ENCODE results near the gene PCID2.

Gene PCID2

DNA sequence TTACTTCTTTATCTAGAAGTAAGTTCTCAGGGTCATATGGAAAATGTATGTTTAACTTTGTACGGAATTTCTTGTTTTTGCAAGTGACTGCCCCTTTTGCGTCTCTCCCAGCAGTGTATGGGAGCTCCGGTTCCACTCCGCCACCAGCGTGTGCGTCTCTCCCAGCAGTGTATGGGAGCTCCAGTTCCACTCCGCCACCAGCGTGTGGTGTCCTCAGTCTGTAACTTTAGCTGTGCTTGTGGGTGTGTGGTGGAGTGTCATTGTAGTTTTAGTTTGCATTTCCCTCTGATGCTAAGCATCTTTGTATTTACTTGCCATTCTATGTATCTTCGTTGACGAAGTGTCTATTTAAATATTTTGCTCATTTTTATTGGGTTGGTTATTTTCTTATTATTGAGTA is 3.3 kb upstream of the PCID2 start:
- H3K4me3 ChIP-seq (ENCODE audit: low read length), result no peak overlapping the region
- H3K36me3 ChIP-seq (ENCODE audit: insufficient read depth, low read length), result peaks cover 10% of the 10 kb centered on the region
- no peaks in the 10 kb centered on the region for H3K27me3 ChIP-seq (ENCODE audit: insufficient read depth, low read length)
- no peak overlapping the region for H2AFZ ChIP-seq (ENCODE audit: low read depth, low read length)
- H3K9me3 ChIP-seq (ENCODE audit: low read length), result peaks cover 2% of the 10 kb centered on the region
- peaks cover 30% of the 10 kb centered on the region for H3K4me1 ChIP-seq (ENCODE audit: insufficient read depth, low read length)

DNA sequence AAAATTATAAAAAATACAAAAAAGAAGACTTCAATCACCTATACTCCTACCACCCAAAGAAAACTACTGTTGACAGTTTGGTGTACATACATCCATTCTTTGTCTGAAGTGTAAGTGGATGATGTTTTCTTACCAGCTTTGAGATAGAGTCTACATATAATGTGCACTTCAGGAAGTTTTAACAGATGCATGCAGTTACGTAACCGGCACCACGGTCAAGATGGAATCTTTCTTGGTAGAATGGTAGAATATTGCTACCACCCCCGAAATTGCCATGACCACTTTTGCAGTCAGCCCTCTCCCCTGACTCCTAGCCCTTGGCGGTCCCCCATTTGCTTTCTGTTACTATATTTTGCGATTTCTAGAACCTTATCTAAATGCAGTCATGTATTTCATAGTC is 2.4 kb upstream of the PCID2 start:
- Histone ChIP-seq H3K36me3 (ENCODE audit: insufficient read depth, low read length) (peaks cover 19% of the 10 kb centered on the region), H3K27me3 (ENCODE audit: insufficient read depth, low read length) (no peaks in the 10 kb centered on the region), H3K4me3 (ENCODE audit: low read length) (peak overlapping the region; percentile 95), H3K9me3 (ENCODE audit: low read length) (peaks cover 2% of the 10 kb centered on the region), H3K4me1 (ENCODE audit: insufficient read depth, low read length) (peaks cover 23% of the 10 kb centered on the region), H2AFZ (ENCODE audit: low read depth, low read length) (no peak overlapping the region)

DNA sequence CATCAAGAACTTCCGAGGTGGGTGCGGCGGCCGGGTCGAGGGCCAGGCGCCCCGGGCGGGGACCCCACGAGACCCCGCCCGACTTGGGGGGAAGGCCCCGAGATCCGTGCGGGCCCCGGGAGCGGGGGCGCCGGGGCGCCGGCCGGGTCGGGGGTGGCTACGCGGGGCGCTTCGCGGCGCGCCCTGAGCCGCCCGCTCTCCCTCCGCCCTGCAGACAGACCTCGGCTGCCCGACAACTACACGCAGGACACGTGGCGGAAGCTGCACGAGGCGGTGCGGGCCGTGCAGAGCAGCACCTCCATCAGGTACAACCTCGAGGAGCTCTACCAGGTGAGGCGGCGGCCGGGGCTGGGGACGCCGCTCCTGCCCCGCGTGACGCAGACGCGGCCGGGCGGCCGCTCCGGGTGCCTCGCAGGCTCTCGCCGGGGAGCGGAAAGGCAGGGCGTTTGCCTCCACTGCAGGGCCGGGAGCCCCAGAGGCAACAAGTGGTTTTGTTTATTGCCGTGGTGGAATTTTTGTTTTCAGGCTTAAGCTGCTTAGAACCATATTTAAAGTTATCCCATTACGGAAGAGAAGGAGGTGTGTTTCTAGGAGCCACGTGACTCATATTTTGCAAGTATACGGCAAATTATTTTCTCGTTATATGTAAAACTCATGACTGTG is 1.4 kb upstream of the PCID2 start:
- peaks cover 26% of the 10 kb centered on the region for H3K4me1 ChIP-seq (ENCODE audit: insufficient read depth, low read length)
- H3K36me3 ChIP-seq (ENCODE audit: insufficient read depth, low read length), result peaks cover 25% of the 10 kb centered on the region
- peaks cover 2% of the 10 kb centered on the region for H3K9me3 ChIP-seq (ENCODE audit: low read length)
- peak overlapping the region; percentile 95 for H3K4me3 ChIP-seq (ENCODE audit: low read length)
- H2AFZ ChIP-seq (ENCODE audit: low read depth, low read length), result peak overlapping the region; percentile 63
- H3K27me3 ChIP-seq (ENCODE audit: insufficient read depth, low read length), result no peaks in the 10 kb centered on the region

DNA sequence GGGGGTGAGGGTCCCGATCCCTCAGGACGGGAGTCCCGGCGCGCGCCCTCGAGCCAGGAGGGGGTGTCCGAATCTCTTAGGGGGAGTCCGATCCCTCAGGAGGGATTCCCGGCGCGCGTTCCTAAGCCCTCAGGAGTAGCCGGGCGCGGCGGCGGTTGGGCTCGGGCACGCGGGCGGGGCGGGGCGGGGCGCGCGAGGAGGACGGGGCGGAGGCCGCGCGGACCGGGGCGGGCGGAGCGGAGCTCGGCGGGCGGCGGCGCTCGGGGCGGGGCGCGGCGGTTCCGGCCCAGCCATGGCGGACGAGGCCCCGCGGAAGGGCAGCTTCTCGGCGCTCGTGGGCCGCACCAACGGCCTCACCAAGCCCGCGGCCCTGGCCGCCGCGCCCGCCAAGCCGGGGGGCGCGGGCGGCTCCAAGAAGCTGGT is 878 bp upstream of the PCID2 start, which contains the start of gene CUL4A:
Gene CUL4A, plus strand, starts transcription at position 278 of the 423 bp plus-strand sequence. Its CDS starts 15 bp downstream, at position 293.
- peaks cover 26% of the 10 kb centered on the region for H3K4me1 ChIP-seq (ENCODE audit: insufficient read depth, low read length)
- H3K36me3 ChIP-seq (ENCODE audit: insufficient read depth, low read length), result peaks cover 30% of the 10 kb centered on the region
- peaks cover 2% of the 10 kb centered on the region for H3K9me3 ChIP-seq (ENCODE audit: low read length)
- H3K27me3 ChIP-seq (ENCODE audit: insufficient read depth, low read length), result no peaks in the 10 kb centered on the region
- H3K4me3 ChIP-seq (ENCODE audit: low read length), result peak within 1 kb of the TSS; percentile 95
- peak within 1 kb of the TSS; percentile 97 for H2AFZ ChIP-seq (ENCODE audit: low read depth, low read length)

DNA sequence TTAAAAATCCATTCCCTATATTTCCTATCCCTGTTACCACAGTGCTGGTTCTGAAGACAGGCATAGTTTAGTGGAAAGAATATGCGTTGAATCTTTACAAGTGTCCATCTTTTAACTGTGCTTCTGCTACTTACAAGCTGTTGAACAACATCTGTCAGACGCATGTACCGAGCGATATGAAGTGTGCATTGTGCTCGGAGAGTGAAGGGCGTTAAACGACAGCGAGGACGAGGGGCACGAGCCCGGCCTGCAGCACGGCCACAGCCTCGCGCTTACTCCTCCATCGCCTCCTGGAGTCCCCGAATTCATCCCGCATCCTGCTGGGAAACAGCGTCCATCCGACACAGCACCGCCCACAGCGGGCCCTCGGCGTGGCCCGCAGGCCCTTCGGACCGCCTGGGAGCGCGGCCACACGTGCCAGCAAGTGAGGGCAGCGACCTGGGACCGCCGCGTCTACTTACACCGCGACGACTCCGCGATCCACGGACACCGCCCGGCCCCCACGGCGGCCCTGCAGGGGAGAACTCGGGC is 514 bp downstream of the PCID2 start:
- H2AFZ ChIP-seq (ENCODE audit: low read depth, low read length), result peak overlapping the region; percentile 97
- H3K9me3 ChIP-seq (ENCODE audit: low read length), result peaks cover 2% of the 10 kb centered on the region
- peak overlapping the region; percentile 95 for H3K4me3 ChIP-seq (ENCODE audit: low read length)
- peaks cover 26% of the 10 kb centered on the region for H3K4me1 ChIP-seq (ENCODE audit: insufficient read depth, low read length)
- H3K36me3 ChIP-seq (ENCODE audit: insufficient read depth, low read length), result peaks cover 30% of the 10 kb centered on the region
- no peaks in the 10 kb centered on the region for H3K27me3 ChIP-seq (ENCODE audit: insufficient read depth, low read length)

DNA sequence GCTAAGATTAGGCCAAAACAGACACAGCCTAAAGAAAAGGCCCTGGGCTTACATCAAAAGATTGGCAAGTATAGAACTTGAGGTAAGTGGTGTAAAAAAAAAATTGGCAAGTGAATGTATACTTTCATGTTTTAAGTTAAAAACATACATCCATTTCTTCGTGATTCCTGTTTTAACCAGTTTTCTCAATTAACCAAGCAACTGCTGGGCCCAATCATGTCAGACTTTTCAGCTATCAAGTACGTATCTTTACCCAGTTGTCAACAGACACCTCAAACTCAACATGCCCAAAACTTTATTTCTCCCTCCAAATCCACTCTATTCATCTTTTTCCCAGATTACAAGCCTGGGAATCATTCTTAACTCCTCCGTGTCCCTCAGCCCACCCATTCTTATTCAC is 1.0 kb downstream of the PCID2 start:
- Histone ChIP-seq H3K36me3 (ENCODE audit: insufficient read depth, low read length) (peaks cover 30% of the 10 kb centered on the region), H3K9me3 (ENCODE audit: low read length) (peaks cover 2% of the 10 kb centered on the region), H3K4me3 (ENCODE audit: low read length) (peak overlapping the region; percentile 95), H3K27me3 (ENCODE audit: insufficient read depth, low read length) (no peaks in the 10 kb centered on the region), H3K4me1 (ENCODE audit: insufficient read depth, low read length) (peaks cover 26% of the 10 kb centered on the region), H2AFZ (ENCODE audit: low read depth, low read length) (no peak overlapping the region)

DNA sequence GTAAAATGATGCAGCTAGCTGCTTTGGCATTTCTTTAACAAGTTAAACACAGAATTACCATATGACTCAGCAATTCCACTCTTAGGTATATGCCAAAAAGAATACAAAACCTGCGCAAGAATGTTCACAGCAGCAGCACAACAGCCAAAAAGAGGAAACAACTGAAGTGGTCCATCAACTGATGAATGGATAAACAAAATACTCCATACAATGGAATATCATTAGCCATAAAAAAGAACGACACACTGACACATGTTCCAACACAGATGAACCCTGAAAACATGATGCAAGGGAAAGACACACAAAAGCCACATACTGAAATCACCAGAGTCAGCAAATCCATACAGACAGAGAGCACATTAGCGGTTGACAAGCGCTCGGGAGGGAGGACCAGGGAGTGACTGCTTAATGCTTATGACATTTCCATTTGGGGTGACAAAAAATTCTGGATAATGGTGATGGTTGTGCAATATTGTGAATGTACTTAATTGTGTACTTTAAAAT is 3.0 kb downstream of the PCID2 start:
- no peak overlapping the region for H3K4me3 ChIP-seq (ENCODE audit: low read length)
- peaks cover 22% of the 10 kb centered on the region for H3K36me3 ChIP-seq (ENCODE audit: insufficient read depth, low read length)
- no peak overlapping the region for H2AFZ ChIP-seq (ENCODE audit: low read depth, low read length)
- H3K9me3 ChIP-seq (ENCODE audit: low read length), result no peaks in the 10 kb centered on the region
- peaks cover 20% of the 10 kb centered on the region for H3K4me1 ChIP-seq (ENCODE audit: insufficient read depth, low read length)
- H3K27me3 ChIP-seq (ENCODE audit: insufficient read depth, low read length), result no peaks in the 10 kb centered on the region

DNA sequence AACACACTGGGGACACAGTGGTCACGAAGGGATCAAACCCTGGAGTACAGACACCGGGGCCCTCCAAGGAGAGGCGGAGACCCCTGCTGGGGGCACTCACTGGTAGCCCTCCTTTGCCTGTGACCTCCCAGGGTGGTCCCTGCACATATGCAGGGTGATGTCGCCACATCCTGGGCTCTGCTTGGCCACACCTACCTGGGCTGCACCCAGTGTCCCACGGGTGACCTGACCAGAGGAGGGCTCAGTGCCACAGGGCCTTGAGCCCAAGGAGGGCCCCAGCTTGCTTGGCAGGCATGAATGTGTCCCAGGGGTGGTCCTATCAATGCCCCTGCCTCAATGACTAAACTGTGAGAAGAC is 4.1 kb downstream of the PCID2 start:
- no peaks in the 10 kb centered on the region for H3K27me3 ChIP-seq (ENCODE audit: insufficient read depth, low read length)
- H3K4me1 ChIP-seq (ENCODE audit: insufficient read depth, low read length), result peaks cover 15% of the 10 kb centered on the region
- peaks cover 33% of the 10 kb centered on the region for H3K36me3 ChIP-seq (ENCODE audit: insufficient read depth, low read length)
- H3K9me3 ChIP-seq (ENCODE audit: low read length), result no peaks in the 10 kb centered on the region
- no peak overlapping the region for H3K4me3 ChIP-seq (ENCODE audit: low read length)
- no peak overlapping the region for H2AFZ ChIP-seq (ENCODE audit: low read depth, low read length)

DNA sequence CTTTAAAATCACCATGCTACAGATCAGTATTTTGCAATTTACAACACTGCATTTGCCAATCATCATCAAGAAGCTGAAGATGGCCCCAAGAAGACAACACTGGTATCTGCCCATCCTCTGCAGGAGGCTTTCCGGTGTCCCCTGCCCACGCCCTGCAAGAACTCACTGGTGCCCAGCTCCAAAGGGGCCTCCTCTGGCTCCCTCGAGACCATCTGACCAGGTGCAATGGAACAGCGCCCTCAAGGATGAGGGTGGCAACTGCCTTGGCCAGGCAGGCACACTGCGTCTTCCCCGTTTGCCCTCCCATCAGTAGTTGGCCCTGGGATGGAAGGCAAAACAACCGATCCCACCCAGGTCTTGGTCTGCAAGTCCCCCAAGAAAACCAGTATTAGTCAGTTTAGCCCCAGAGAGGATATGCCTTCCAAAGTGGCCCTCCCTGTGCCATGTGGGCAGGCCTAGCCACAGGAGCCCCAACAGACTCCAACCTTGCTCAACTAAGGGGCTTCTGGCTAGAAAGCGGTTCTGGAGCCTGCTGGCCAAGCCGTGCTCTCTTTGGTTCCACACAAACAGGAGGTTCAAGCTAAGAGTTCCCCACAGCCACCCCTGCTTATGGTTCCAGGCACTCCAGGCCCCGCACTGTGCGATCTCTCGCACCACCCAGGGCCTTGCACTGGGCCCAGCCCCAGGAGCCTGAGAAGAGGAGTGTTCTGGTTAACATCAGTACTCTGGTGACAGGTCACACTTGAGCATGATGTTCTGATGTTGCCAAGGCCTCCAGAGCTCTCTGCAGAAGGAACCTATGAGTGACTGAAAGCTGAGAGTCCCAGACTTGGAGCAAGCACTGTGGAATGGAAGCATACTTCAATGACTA is 4.7 kb downstream of the PCID2 start:
- no peaks in the 10 kb centered on the region for H3K27me3 ChIP-seq (ENCODE audit: insufficient read depth, low read length)
- H3K4me1 ChIP-seq (ENCODE audit: insufficient read depth, low read length), result peaks cover 15% of the 10 kb centered on the region
- H3K9me3 ChIP-seq (ENCODE audit: low read length), result no peaks in the 10 kb centered on the region
- H2AFZ ChIP-seq (ENCODE audit: low read depth, low read length), result no peak overlapping the region
- H3K4me3 ChIP-seq (ENCODE audit: low read length), result no peak overlapping the region
- peaks cover 39% of the 10 kb centered on the region for H3K36me3 ChIP-seq (ENCODE audit: insufficient read depth, low read length)

DNA sequence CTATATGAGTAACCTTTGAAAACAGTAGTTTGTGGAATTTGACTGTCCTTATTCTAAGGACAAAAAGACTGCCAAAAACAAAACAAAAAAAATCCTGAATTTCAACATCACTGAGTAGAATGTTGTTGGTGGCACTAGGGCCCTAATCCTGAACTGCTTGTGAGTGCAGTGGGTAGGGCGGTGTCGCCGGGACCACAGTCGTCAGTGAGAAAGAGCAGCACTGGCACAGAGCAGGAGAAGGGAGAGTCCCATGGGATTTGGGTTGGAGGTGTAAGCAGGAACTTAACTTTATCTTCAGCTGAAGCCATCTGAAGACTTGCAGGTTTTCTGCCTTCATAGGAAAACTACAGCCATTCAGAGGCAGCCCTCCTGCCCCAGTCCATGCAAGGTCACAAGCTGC is 5.6 kb downstream of the PCID2 start:
- peaks cover 41% of the 10 kb centered on the region for H3K36me3 ChIP-seq (ENCODE audit: insufficient read depth, low read length)
- H3K9me3 ChIP-seq (ENCODE audit: low read length), result no peaks in the 10 kb centered on the region
- no peaks in the 10 kb centered on the region for H3K27me3 ChIP-seq (ENCODE audit: insufficient read depth, low read length)
- H3K4me3 ChIP-seq (ENCODE audit: low read length), result no peak overlapping the region
- H3K4me1 ChIP-seq (ENCODE audit: insufficient read depth, low read length), result peaks cover 15% of the 10 kb centered on the region
- no peak overlapping the region for H2AFZ ChIP-seq (ENCODE audit: low read depth, low read length)

DNA sequence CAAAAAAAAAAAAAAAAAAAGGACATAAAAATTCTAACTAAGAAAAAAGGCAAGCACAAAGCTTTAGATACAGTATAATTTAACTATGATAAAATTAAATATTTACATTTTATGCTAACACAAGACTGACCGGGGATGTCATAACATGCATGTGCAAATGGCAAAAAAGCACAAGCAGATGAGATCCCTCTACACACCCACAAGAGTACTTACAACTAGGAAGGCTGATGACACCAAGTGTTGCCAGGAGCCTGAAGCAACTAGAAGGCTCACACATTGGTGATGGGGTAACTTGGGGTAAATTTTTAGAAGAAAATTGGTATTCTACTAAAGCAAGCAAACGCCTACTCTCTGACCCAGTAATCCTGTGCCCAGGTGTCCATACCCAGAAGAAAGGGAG is 6.7 kb downstream of the PCID2 start:
- Histone ChIP-seq H3K4me3 (ENCODE audit: low read length) (no peak overlapping the region), H3K27me3 (ENCODE audit: insufficient read depth, low read length) (no peaks in the 10 kb centered on the region), H3K9me3 (ENCODE audit: low read length) (no peaks in the 10 kb centered on the region), H2AFZ (ENCODE audit: low read depth, low read length) (no peak overlapping the region), H3K36me3 (ENCODE audit: insufficient read depth, low read length) (peaks cover 48% of the 10 kb centered on the region), H3K4me1 (ENCODE audit: insufficient read depth, low read length) (peaks cover 5% of the 10 kb centered on the region)

DNA sequence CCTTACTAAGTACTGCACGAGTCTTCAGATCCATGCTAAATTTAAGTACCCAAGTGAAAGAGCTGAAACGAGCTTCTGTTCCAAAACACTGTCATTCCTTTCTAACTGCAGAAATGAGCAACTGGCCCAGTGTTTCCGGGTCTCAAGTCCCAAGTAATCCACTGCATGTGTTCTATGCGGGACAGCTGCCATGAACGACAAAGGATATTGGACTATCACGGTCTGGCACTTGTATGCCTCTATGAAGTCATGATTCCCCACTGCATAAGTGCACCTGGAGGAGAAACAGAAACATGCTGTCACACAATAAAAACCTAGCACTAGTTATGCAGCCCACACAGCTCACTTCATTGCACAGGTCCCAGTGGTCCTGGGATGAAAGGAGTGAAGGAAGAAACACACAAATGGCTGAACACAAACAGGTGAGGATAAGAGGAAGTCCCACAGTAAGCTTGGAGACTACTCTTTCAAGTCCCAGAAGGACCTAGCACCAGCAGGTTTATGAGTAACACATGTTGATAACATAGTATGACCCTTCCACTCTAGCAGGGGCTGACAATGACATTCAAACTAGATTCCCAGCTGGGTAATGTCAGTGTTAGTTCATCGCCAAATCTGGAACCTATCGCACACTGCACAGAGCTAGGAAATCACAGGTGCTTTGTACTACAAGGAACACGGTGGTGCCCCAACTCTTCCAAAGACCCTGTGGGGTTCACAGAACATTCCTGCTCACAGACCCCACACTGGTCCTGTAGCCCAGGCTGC is 11.3 kb downstream of the PCID2 start:
- H3K36me3 ChIP-seq (ENCODE audit: insufficient read depth, low read length), result peaks cover 67% of the 10 kb centered on the region

More for the DNA sequence above, 11.3 kb downstream of the PCID2 start:
- no peak overlapping the region for H2AFZ ChIP-seq (ENCODE audit: low read depth, low read length)
- H3K9me3 ChIP-seq (ENCODE audit: low read length), result no peaks in the 10 kb centered on the region
- H3K4me3 ChIP-seq (ENCODE audit: low read length), result no peak overlapping the region
- H3K4me1 ChIP-seq (ENCODE audit: insufficient read depth, low read length), result no peaks in the 10 kb centered on the region
- no peaks in the 10 kb centered on the region for H3K27me3 ChIP-seq (ENCODE audit: insufficient read depth, low read length)
